H1 (cell line): ENCODE data around the gene PAK2. TPM values are rescaled to one million over a fixed set of nuclear protein-coding genes. Genes with fewer than 3 reads are reported as not detected.
"Not testable (repeated sequence)": the region's sequence is repeated elsewhere in the genome, so short reads cannot be mapped to it uniquely, and the experiment has no call there.

Experiments
- CTCF ChIA-PET: fragments of 300-600 bp; sonication (Branson Sonifier 250); formaldehyde crosslinking; loops from one replicate; lab custom pipeline; 2021; ENCODE audit not compliant: partially characterized antibody; lab: Charles Lee
- POLR2A ChIA-PET: fragments of 300-600 bp; sonication (Branson Sonifier 250); formaldehyde crosslinking; loops from one replicate; lab custom pipeline; 2021; ENCODE audit warnings: inconsistent platforms; ENCODE audit not compliant: partially characterized antibody; lab: Charles Lee
- DNase-seq, 2 experiments: peaks; one replicate each; pipeline versions ENCODE4 v3.0.0 to v3.0.0-alpha.2; 2010 to 2022; ENCODE audit warnings: low spot score in 2 of 2, low read depth in 1 of 2, mixed read lengths in 1 of 2
- FAIRE-seq: peaks from 2 replicates; lab custom pipeline; 2011; peaks lifted over from hg19 to GRCh38; lab: Jason Lieb, UNC
- H2AFZ ChIP-seq: 2 replicates; pipeline ENCODE4 v1.8.1; 2012; ENCODE audit warnings: low read length, inconsistent platforms
- H2AK5ac ChIP-seq: 2 replicates; pipeline ENCODE4 v1.6.1; 2013; ENCODE audit warnings: low read depth, low read length
- H2BK120ac ChIP-seq: replicated peaks from 2 replicates; pipeline ENCODE3; 2013; ENCODE audit warnings: low read depth, low read length, inconsistent platforms
- H2BK12ac ChIP-seq: 2 replicates; pipeline ENCODE4 v1.6.1; 2013; ENCODE audit warnings: low read depth, low read length
- H2BK15ac ChIP-seq: 2 replicates; pipeline ENCODE4 v1.6.1; 2013; ENCODE audit warnings: low read length
- H2BK20ac ChIP-seq: 2 replicates; pipeline ENCODE4 v1.6.1; 2013; ENCODE audit warnings: low read length
- H2BK5ac ChIP-seq: 2 replicates; pipeline ENCODE4 v1.6.1; 2013; ENCODE audit warnings: low read depth, low read length
- H3K14ac ChIP-seq: 2 replicates; pipeline ENCODE4 v1.6.1; 2013; ENCODE audit warnings: inconsistent platforms; ENCODE audit not compliant: insufficient read length
- H3K18ac ChIP-seq: 2 replicates; pipeline ENCODE4 v1.6.1; 2013; ENCODE audit warnings: low read length; ENCODE audit errors: extremely low read depth
- H3K23ac ChIP-seq: 2 replicates; pipeline ENCODE4 v1.6.1; 2013; ENCODE audit warnings: inconsistent platforms; ENCODE audit not compliant: insufficient read length
- H3K23me2 ChIP-seq: 2 replicates; pipeline ENCODE4 v1.6.1; 2013; ENCODE audit warnings: low read depth, low read length
- H3K27ac ChIP-seq: 2 replicates; pipeline ENCODE4 v1.6.1; 2011; ENCODE audit warnings: low read depth, low read length, inconsistent platforms
- H3K27me3 ChIP-seq, 4 experiments: replicated peaks in 1 of 4; 1 replicate in 1 of 4; 2 replicates in 3 of 4; pipeline versions ENCODE4 v1.6.1 to v1.8.1; 2011 to 2013; ENCODE audit warnings: low read length in 3 of 4, mild to moderate bottlenecking in 3 of 4, inconsistent platforms in 2 of 4, mixed read lengths in 2 of 4, moderate library complexity in 1 of 4; ENCODE audit not compliant: control insufficient read depth in 3 of 4, insufficient read depth in 3 of 4; ENCODE audit errors: extremely low read depth in 1 of 4
- H3K36me3 ChIP-seq, 4 experiments: 2 replicates each; pipeline versions ENCODE4 v1.6.1 to v1.8.1; 2011 to 2013; ENCODE audit warnings: mild to moderate bottlenecking in 4 of 4, low read length in 3 of 4, moderate library complexity in 2 of 4, control low read depth in 1 of 4, inconsistent platforms in 1 of 4; ENCODE audit not compliant: insufficient read depth in 4 of 4, control insufficient read depth in 2 of 4
- H3K4ac ChIP-seq: replicated peaks from 2 replicates; pipeline ENCODE3; 2013; ENCODE audit warnings: low read length, low read depth, mixed read lengths, inconsistent platforms; ENCODE audit not compliant: insufficient read length
- H3K4me1 ChIP-seq, 4 experiments: replicated peaks in 1 of 4; 1 replicate in 1 of 4; 2 replicates in 3 of 4; pipeline versions ENCODE4 v1.6.1 to v1.8.1; 2011 to 2013; ENCODE audit warnings: low read length in 3 of 4, inconsistent platforms in 2 of 4, mixed read lengths in 1 of 4; ENCODE audit not compliant: insufficient read depth in 4 of 4, control insufficient read depth in 3 of 4
- H3K4me2 ChIP-seq, 2 experiments: 2 replicates each; pipeline versions ENCODE4 v1.6.1 to v1.8.1; 2011 to 2013; ENCODE audit warnings: low read depth in 2 of 2, low read length in 2 of 2, control low read depth in 1 of 2, inconsistent platforms in 1 of 2, mild to moderate bottlenecking in 1 of 2; ENCODE audit not compliant: insufficient read depth in 1 of 2
- H3K4me3 ChIP-seq, 4 experiments: fragments of 200-600, 300-600 bp in 1 of 4; sonication (generic), shearing (Covaris generic), sonication (Bioruptor Twin) in 1 of 4; 2 replicates each; pipeline versions ENCODE4 v1.5.1 to v1.8.1; 2011 to 2016; ENCODE audit warnings: low read length in 4 of 4, low read depth in 3 of 4, control low read depth in 2 of 4, inconsistent platforms in 2 of 4, mild to moderate bottlenecking in 2 of 4, mixed read lengths in 1 of 4, moderate library complexity in 1 of 4; ENCODE audit not compliant: insufficient read depth in 2 of 4; ENCODE audit errors: extremely low read depth in 1 of 4
- H3K56ac ChIP-seq: replicated peaks from 2 replicates; pipeline ENCODE3; 2013; ENCODE audit warnings: low read depth, mild to moderate bottlenecking, mixed read lengths, low read length, inconsistent platforms; ENCODE audit not compliant: insufficient read length
- H3K79me1 ChIP-seq: 2 replicates; pipeline ENCODE4 v1.6.1; 2013; ENCODE audit warnings: low read depth, low read length, control low read depth
- H3K79me2 ChIP-seq, 2 experiments: 2 replicates each; pipeline versions ENCODE4 v1.6.1 to v1.8.1; 2012 to 2013; ENCODE audit warnings: low read length in 2 of 2, mild to moderate bottlenecking in 2 of 2, inconsistent platforms in 1 of 2; ENCODE audit not compliant: insufficient read depth in 2 of 2, control insufficient read depth in 1 of 2
- H3K9ac ChIP-seq, 4 experiments: replicated peaks in 1 of 4; 1 replicate in 1 of 4; 2 replicates in 3 of 4; pipeline versions ENCODE4 v1.6.1 to v1.8.1; 2011 to 2013; ENCODE audit warnings: low read depth in 3 of 4, low read length in 3 of 4, control low read depth in 2 of 4, mild to moderate bottlenecking in 2 of 4, moderate library complexity in 2 of 4, inconsistent platforms in 1 of 4; ENCODE audit errors: extremely low read depth in 1 of 4
- H3K9me3 ChIP-seq, 2 experiments: 2 replicates each; pipeline versions ENCODE4 v1.6.1 to v1.8.1; 2012 to 2013; ENCODE audit warnings: mild to moderate bottlenecking in 2 of 2, moderate library complexity in 2 of 2, control low read depth in 1 of 2, inconsistent platforms in 1 of 2, low read depth in 1 of 2, low read length in 1 of 2, mixed read lengths in 1 of 2; ENCODE audit not compliant: insufficient read depth in 2 of 2
- H4K20me1 ChIP-seq, 2 experiments: replicated peaks in 1 of 2; 2 replicates each; pipeline versions ENCODE3 to v1.8.1; 2011 to 2013; ENCODE audit warnings: inconsistent platforms in 2 of 2, low read length in 2 of 2, mild to moderate bottlenecking in 1 of 2; ENCODE audit not compliant: insufficient read depth in 2 of 2, control insufficient read depth in 1 of 2
- H4K5ac ChIP-seq: 2 replicates; pipeline ENCODE4 v1.6.1; 2013; ENCODE audit warnings: low read length, low read depth, mixed read lengths, inconsistent platforms; ENCODE audit not compliant: insufficient read length
- H4K8ac ChIP-seq: 2 replicates; pipeline ENCODE4 v1.8.0; 2013; ENCODE audit warnings: mild to moderate bottlenecking, moderate library complexity, low read length, inconsistent platforms; ENCODE audit not compliant: insufficient read depth; ENCODE audit errors: extremely low read depth
- H4K91ac ChIP-seq: replicated peaks from 2 replicates; pipeline ENCODE3; 2013; ENCODE audit warnings: low read length, mixed read lengths, inconsistent platforms; ENCODE audit not compliant: insufficient read length
- WGBS, 2 experiments: shearing (Covaris generic) in 1 of 2; methylation state at CpG; one replicate each; pipeline versions ENCODE4 v1.1.6 to v1.1.7; 2013 to 2015; ENCODE audit warnings: low lambda C conversion rate in 2 of 2, mixed read lengths in 2 of 2, inconsistent platforms in 1 of 2, low coverage in 1 of 2, missing lambda C conversion rate in 1 of 2; ENCODE audit not compliant: insufficient replicate concordance in 2 of 2, insufficient coverage in 1 of 2, insufficient read length in 1 of 2; ENCODE audit errors: extremely low coverage in 1 of 2, missing lambda C conversion rate in 1 of 2; 5-methylcytosine and 5-hydroxymethylcytosine counted together
- polyA plus RNA-seq, 7 experiments: library from polyadenylated mRNA; depleted of rRNA in 3 of 7; stranded (reverse) in 5 of 7; unstranded in 2 of 7; fragments of >200 nt in 5 of 7; fragments of 200-250 nt in 2 of 7; gene quantifications; 1 replicate in 5 of 7; 2 replicates in 1 of 7; 4 replicates in 1 of 7; pipeline versions ENCODE4 v1.2.1 to v1.2.3, GENCODE V29; 2011 to 2013; ENCODE audit warnings: missing spikeins in 2 of 7, mixed read lengths in 2 of 7
- total RNA-seq: library from RNA; stranded (reverse); fragmentation: NEBNext Ultra II Directional; extraction: Animal tissue kit (Norgen Biotek cat#: 25700); gene quantifications from 2 replicates; pipeline ENCODE4 v1.2.1, GENCODE V29; 2021

The PAK2 gene
- total and polyA plus RNA-seq, 2 of the 8 experiments (the other 6 are each of a cell fraction or from before 2014, with no cell fraction given): 13.1 to 60.5 TPM

- H3K14ac ChIP-seq, H3K4me1 ChIP-seq, H3K36me3 ChIP-seq, H2BK5ac ChIP-seq, POLR2A ChIA-PET, H2AK5ac ChIP-seq, H3K27me3 ChIP-seq, H4K20me1 ChIP-seq, DNase-seq, H4K8ac ChIP-seq, FAIRE-seq, H3K4me2 ChIP-seq, H4K91ac ChIP-seq, H2BK15ac ChIP-seq, H3K9me3 ChIP-seq, H2AFZ ChIP-seq, H3K27ac ChIP-seq, H3K4ac ChIP-seq, H3K23me2 ChIP-seq, H3K9ac ChIP-seq, H2BK12ac ChIP-seq, H3K79me2 ChIP-seq, H4K5ac ChIP-seq, H3K23ac ChIP-seq, H3K56ac ChIP-seq, H2BK120ac ChIP-seq, H2BK20ac ChIP-seq, H3K4me3 ChIP-seq, H3K79me1 ChIP-seq, H3K18ac ChIP-seq: not testable (repeated sequence)
- 92% methylated on average over 1 of the region's 1 CpG; no CpG with 5 or more reads in 1 of the 2 experiments for WGBS, 2 experiments
- CTCF ChIA-PET: interaction anchor here (1.0 to 1.8 kb wide), 6 partner anchors 10 to 298 kb away, joined by 3 to 6 read pairs (median 3); no protein-coding TSS in a partner anchor
Observed at GRCh38 chr3:196836626-196837025, 97.0 kb downstream of the PAK2 start.
